HepG2 (cell line): ENCODE measurements around the gene FBXO2.

ENCODE experiments used
- MZF1 ChIP-seq: sonication (generic); formaldehyde crosslinking; IDR thresholded peaks from 2 replicates; pipeline ENCODE4 v1.8.1; 2023; ENCODE audit warnings: mild to moderate bottlenecking, missing genetic modification reagents, borderline replicate concordance
- RNF2 ChIP-seq: fragments of 450-650 bp; conservative IDR thresholded peaks from 2 replicates; pipeline ENCODE4 v1.6.1; 2016; ENCODE audit warnings: low read depth
- TCF12 ChIP-seq, 2 experiments: fragments of 450-650 bp in 1 of 2; sonication (generic) in 1 of 2; formaldehyde crosslinking in 1 of 2; IDR thresholded peaks; 2 replicates each; pipeline versions ENCODE4 v1.6.1 to v1.8.0; 2017 to 2022; ENCODE audit warnings: antibody characterized with exemption in 1 of 2, mild to moderate bottlenecking in 1 of 2, missing genetic modification reagents in 1 of 2, moderate library complexity in 1 of 2
- TF ChIP-seq, protein P1 (sequence below): sonication (generic); formaldehyde crosslinking; IDR thresholded peaks from 2 replicates; pipeline ENCODE4 v1.5.0; 2020; ENCODE audit warnings: mild to moderate bottlenecking, missing genetic modification reagents, moderate library complexity

DNA sequence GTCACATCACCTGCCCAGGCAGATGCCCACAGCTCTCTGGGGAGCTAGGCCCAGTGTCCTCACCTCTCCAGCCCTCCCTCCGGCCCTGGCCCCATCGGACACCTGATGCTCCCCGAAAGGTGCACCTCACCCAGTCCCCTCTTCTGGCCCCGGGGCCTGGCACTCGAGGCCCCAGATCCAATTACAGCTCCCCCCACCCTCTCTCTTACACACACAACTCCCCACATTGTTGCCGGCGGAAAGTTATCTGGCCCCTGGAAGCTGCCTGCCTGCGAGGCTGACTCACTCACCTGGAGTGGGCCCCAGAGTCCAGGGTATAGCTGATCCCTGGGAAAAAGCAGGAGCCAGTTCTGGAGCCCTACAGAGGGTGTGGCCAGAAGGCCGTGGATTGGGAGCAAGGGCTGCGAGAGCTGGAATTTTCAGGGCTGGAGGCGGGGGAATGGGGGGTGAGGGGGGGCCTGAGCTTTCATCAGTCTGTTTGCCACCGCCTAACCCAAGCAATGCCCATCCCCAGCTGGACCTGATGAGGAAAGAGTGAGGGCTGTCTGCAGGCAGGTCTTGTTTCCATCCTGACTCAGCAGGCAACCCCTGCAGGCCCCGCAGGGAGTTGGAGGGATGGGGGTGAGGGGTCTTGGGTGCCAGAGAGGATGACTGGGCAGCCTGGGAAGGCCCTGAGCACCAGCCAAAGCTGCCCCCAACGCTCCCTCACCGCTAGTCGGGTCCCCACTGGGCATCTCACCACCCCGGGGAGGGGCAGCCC, 948 bp downstream of the FBXO2 start:
- TF ChIP-seq, protein P1, sequence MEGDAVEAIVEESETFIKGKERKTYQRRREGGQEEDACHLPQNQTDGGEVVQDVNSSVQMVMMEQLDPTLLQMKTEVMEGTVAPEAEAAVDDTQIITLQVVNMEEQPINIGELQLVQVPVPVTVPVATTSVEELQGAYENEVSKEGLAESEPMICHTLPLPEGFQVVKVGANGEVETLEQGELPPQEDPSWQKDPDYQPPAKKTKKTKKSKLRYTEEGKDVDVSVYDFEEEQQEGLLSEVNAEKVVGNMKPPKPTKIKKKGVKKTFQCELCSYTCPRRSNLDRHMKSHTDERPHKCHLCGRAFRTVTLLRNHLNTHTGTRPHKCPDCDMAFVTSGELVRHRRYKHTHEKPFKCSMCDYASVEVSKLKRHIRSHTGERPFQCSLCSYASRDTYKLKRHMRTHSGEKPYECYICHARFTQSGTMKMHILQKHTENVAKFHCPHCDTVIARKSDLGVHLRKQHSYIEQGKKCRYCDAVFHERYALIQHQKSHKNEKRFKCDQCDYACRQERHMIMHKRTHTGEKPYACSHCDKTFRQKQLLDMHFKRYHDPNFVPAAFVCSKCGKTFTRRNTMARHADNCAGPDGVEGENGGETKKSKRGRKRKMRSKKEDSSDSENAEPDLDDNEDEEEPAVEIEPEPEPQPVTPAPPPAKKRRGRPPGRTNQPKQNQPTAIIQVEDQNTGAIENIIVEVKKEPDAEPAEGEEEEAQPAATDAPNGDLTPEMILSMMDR (CRISPR knock-in tag) = peak; percentile 66
- TF ChIP-seq MZF1 (CRISPR knock-in tag) (no peak), RNF2 (no peak), TCF12 (IDR thresholded peaks at IDR 0.05) (no peak), TCF12 (CRISPR knock-in tag; IDR thresholded peaks at IDR 0.05) (no peak)
